GM12878 (cell line): ENCODE data around the gene NRXN3. TPM values are rescaled to one million over a fixed set of nuclear protein-coding genes. Genes with fewer than 3 reads are reported as not detected.

Experiments used
- ATAC-seq: fragments of 200-7000 bp; cut with Tn5 transposase; 3 replicates; pipeline ENCODE4 v1.9.1; 2020; ENCODE audit warnings: mild to moderate bottlenecking, moderate library complexity
- BruUV-seq: library from RNA; stranded (reverse); fragments of 400-500 nt; replicated peaks from 2 replicates; lab custom pipeline; 2021; lab: Mats Ljungman, UMichigan
- CTCF ChIA-PET: fragments of 300-600 bp; sonication (Branson Sonifier 250); formaldehyde crosslinking; extraction: SDS; loops from one replicate; lab custom pipeline; 2021; ENCODE audit warnings: inconsistent platforms; lab: Yijun Ruan, JAX
- POLR2A ChIA-PET: fragments of 350-600 bp; formaldehyde crosslinking; extraction: SDS; loops from one replicate; lab custom pipeline; 2021; ENCODE audit warnings: inconsistent platforms; lab: Charles Lee
- RAD21 ChIA-PET: fragments of 300-600 bp; sonication (Branson Sonifier 250); formaldehyde crosslinking; loops from one replicate; lab custom pipeline; 2023; ENCODE audit warnings: antibody characterized with exemption; ENCODE audit not compliant: unreplicated experiment; lab: Charles Lee
- SMC1A ChIA-PET: fragments of 300-600 bp; sonication (Branson Sonifier 250); formaldehyde crosslinking; loops from one replicate; lab custom pipeline; 2023; ENCODE audit not compliant: unreplicated experiment, uncharacterized antibody; lab: Charles Lee
- DNase-seq: peaks from one replicate; pipeline ENCODE4 v3.0.0-alpha.2; 2011; ENCODE audit warnings: low read depth, low spot score
- FAIRE-seq: peaks from 3 replicates; lab custom pipeline; 2011; peaks lifted over from hg19 to GRCh38; lab: Jason Lieb, UNC
- H2AFZ ChIP-seq: 2 replicates; pipeline ENCODE4 v1.6.0; 2011; ENCODE audit warnings: low read depth, low read length, control low read depth; ENCODE audit not compliant: control insufficient read depth
- H3K27ac ChIP-seq: 2 replicates; pipeline ENCODE4 v1.5.1; 2011; ENCODE audit warnings: control low read depth; ENCODE audit not compliant: control insufficient read depth, insufficient read depth
- H3K27me3 ChIP-seq, 2 experiments: replicated peaks in 1 of 2; 2 replicates each; pipeline versions ENCODE4 v1.6.0 to v1.6.1; 2011; ENCODE audit warnings: low read length in 1 of 2; ENCODE audit not compliant: control insufficient read depth in 2 of 2, insufficient read depth in 2 of 2
- H3K36me3 ChIP-seq, 2 experiments: 2 replicates each; pipeline ENCODE4 v1.5.1; 2011; ENCODE audit warnings: low read length in 1 of 2; ENCODE audit not compliant: control insufficient read depth in 2 of 2, insufficient read depth in 2 of 2
- H3K4me1 ChIP-seq: 2 replicates; pipeline ENCODE4 v1.6.1; 2011; ENCODE audit warnings: mild to moderate bottlenecking, low read length, moderate library complexity, mixed read lengths; ENCODE audit not compliant: control insufficient read depth, insufficient read depth
- H3K4me2 ChIP-seq: 2 replicates; pipeline ENCODE4 v1.6.0; 2011; ENCODE audit warnings: control low read depth; ENCODE audit not compliant: control insufficient read depth, insufficient read depth
- H3K4me3 ChIP-seq: fragments of 200-600 bp; sonication (generic); 2 replicates; pipeline ENCODE4 v1.5.1; 2016
- H3K79me2 ChIP-seq: 2 replicates; pipeline ENCODE4 v1.6.0; 2011; ENCODE audit warnings: low read length; ENCODE audit not compliant: control insufficient read depth, insufficient read depth
- H3K9ac ChIP-seq: 2 replicates; pipeline ENCODE4 v1.8.0; 2011; ENCODE audit warnings: low read length, control low read depth, mixed read lengths; ENCODE audit not compliant: control insufficient read depth, insufficient read depth
- H3K9me3 ChIP-seq: replicated peaks from 3 replicates; pipeline ENCODE4 v1.5.1; 2011; ENCODE audit warnings: mild to moderate bottlenecking, low read length; ENCODE audit not compliant: control insufficient read depth, insufficient read depth
- H4K20me1 ChIP-seq: 2 replicates; pipeline ENCODE4 v1.6.0; 2011; ENCODE audit not compliant: control insufficient read depth, insufficient read depth
- ATF7 ChIP-seq: fragments of 450-650 bp; IDR thresholded peaks from 2 replicates; pipeline ENCODE4 v1.6.1; 2016; ENCODE audit warnings: low read depth, mild to moderate bottlenecking
- CREB1 ChIP-seq: IDR thresholded peaks from 2 replicates; pipeline ENCODE4 v1.6.1; 2012; ENCODE audit warnings: low read depth, mild to moderate bottlenecking, inconsistent platforms
- FOS ChIP-seq: IDR thresholded peaks from 3 replicates; pipeline ENCODE4 v1.6.1; 2011; ENCODE audit warnings: borderline replicate concordance; ENCODE audit not compliant: insufficient read length; ENCODE audit errors: extremely low read depth
- FOXK2 ChIP-seq: fragments of 450-650 bp; IDR thresholded peaks from 2 replicates; pipeline ENCODE4 v1.6.1; 2017; ENCODE audit warnings: mild to moderate bottlenecking, moderate library complexity
- MTA2 ChIP-seq: fragments of 450-650 bp; IDR thresholded peaks from 2 replicates; pipeline ENCODE4 v1.6.1; 2016; ENCODE audit warnings: low read depth, mild to moderate bottlenecking, moderate library complexity
- NBN ChIP-seq: fragments of 450-650 bp; IDR thresholded peaks from 2 replicates; pipeline ENCODE4 v1.6.1; 2016
- NR2F1 ChIP-seq: fragments of 450-650 bp; conservative IDR thresholded peaks from 2 replicates; pipeline ENCODE4 v1.6.1; 2017; ENCODE audit warnings: mild to moderate bottlenecking
- PBX3 ChIP-seq: IDR thresholded peaks from 2 replicates; pipeline ENCODE4 v1.6.1; 2011; ENCODE audit warnings: mild to moderate bottlenecking, low read depth, low read length, moderate library complexity; ENCODE audit not compliant: insufficient replicate concordance
- PRDM15 ChIP-seq: fragments of 450-650 bp; formaldehyde crosslinking; IDR thresholded peaks from 2 replicates; pipeline ENCODE4 v1.4.0; 2020; ENCODE audit warnings: mild to moderate bottlenecking, moderate library complexity
- SIX5 ChIP-seq: IDR thresholded peaks from 2 replicates; pipeline ENCODE4 v1.6.1; 2011; ENCODE audit warnings: mild to moderate bottlenecking, low read depth, low read length, moderate library complexity; ENCODE audit not compliant: severe bottlenecking
- SMARCA5 ChIP-seq: fragments of 450-650 bp; IDR thresholded peaks from 2 replicates; pipeline ENCODE4 v1.6.1; 2017; ENCODE audit warnings: mild to moderate bottlenecking
- SRF ChIP-seq, 2 experiments: IDR thresholded peaks; 2 replicates each; pipeline ENCODE4 v1.6.1; 2011; ENCODE audit warnings: low read depth in 2 of 2, low read length in 2 of 2, mild to moderate bottlenecking in 1 of 2, moderate library complexity in 1 of 2
- ZNF217 ChIP-seq: fragments of 450-650 bp; IDR thresholded peaks from 2 replicates; pipeline ENCODE4 v1.6.1; 2017; ENCODE audit warnings: antibody characterized with exemption, mild to moderate bottlenecking
- WGBS: methylation state at CpG from one replicate; pipeline ENCODE4 v1.1.6; 2016; ENCODE audit warnings: low lambda C conversion rate; ENCODE audit not compliant: insufficient replicate concordance, insufficient coverage; ENCODE audit errors: missing lambda C conversion rate; 5-methylcytosine and 5-hydroxymethylcytosine counted together
- in situ Hi-C: fragments of 300-500 bp; cut with MboI; formaldehyde crosslinking; loops from 9 replicates; pipeline ENCODE4 v1.14.3; 2018; ENCODE audit warnings: mixed read lengths
- intact Hi-C: fragments of 100-400 bp; cut with micrococcal nuclease; formaldehyde crosslinking; loops from one replicate; pipeline ENCODE4 v1.14.2; 2022; ENCODE audit not compliant: unreplicated experiment
- polyA plus RNA-seq, 11 experiments: library from polyadenylated mRNA; depleted of rRNA in 4 of 11; unstranded in 6 of 11; stranded (reverse) in 5 of 11; fragments of >200 nt; fragmentation: Nextera tagmentation in 4 of 11; fragmentation: Illumina TruSeq in 1 of 11; extraction: Ambion mirVana in 4 of 11; extraction: Trizol in 1 of 11; gene quantifications; 1 replicate in 1 of 11; 2 replicates in 10 of 11; pipeline versions ENCODE4 v1.2.1 to v1.2.3, GENCODE V29; 2011 to 2016; ENCODE audit warnings: inconsistent platforms in 2 of 11, missing spikeins in 2 of 11, low read depth in 1 of 11
- total RNA-seq, 4 experiments: library from RNA; depleted of rRNA in 3 of 4; stranded (reverse); fragments of >200 nt in 3 of 4; fragmentation: Illumina TruSeq in 1 of 4; extraction: Trizol in 1 of 4; gene quantifications; 2 replicates each; pipeline versions ENCODE4 v1.2.1 to v1.2.3, GENCODE V29; 2013 to 2021

NRXN3 gene
- total and polyA plus RNA-seq, 10 of the 15 experiments (the other 5 are each of a cell fraction or from before 2014, with no cell fraction given): 0.52 to 3.3 (median 1.4) TPM

- H3K4me1 ChIP-seq: no peaks in the 10 kb centered on the region
- RAD21 ChIA-PET: no interaction called here
- no peak for DNase-seq
- H2AFZ ChIP-seq: no peak overlapping the region
- no peak for TF ChIP-seq FOS
- no peak for TF ChIP-seq SIX5
- no peak for TF ChIP-seq ATF7
- no peak for TF ChIP-seq PRDM15 (CRISPR knock-in tag)
- TF ChIP-seq NR2F1: no peak
- no peak for TF ChIP-seq MTA2
- TF ChIP-seq SRF (IDR thresholded peaks at IDR 0.05; ENCODE audit: low read depth in 2 of 2, low read length in 2 of 2): no peak
- no peak for TF ChIP-seq NBN
- TF ChIP-seq ZNF217: no peak
- TF ChIP-seq FOXK2: no peak
- TF ChIP-seq SMARCA5: no peak
- TF ChIP-seq PBX3: no peak
- TF ChIP-seq CREB1: no peak
- POLR2A ChIA-PET: no interaction called here
- H4K20me1 ChIP-seq: no peaks in the 10 kb centered on the region
- 0% methylated on average over 1 of the region's 1 CpG for WGBS
- H3K9ac ChIP-seq: no peak overlapping the region
- FAIRE-seq: no peak
- no peak overlapping the region for H3K27ac ChIP-seq
- no peak for ATAC-seq
- intact Hi-C loops: no loop called here
- H3K36me3 ChIP-seq: no peaks in the 10 kb centered on the region
- H3K79me2 ChIP-seq: no peaks in the 10 kb centered on the region
- no peak overlapping the region for H3K4me3 ChIP-seq
- H3K27me3 ChIP-seq: no peaks in the 10 kb centered on the region
- no peaks in the 10 kb centered on the region for H3K9me3 ChIP-seq
- in situ Hi-C loops: no loop called here
- CTCF ChIA-PET: no interaction called here
- no peak overlapping the region for H3K4me2 ChIP-seq
- SMC1A ChIA-PET: no interaction called here
- no TSS peak for BruUV-seq
These were observed 1184.2 kb downstream of the NRXN3 start for GRCh38 chr14:79354336-79354735.
